ENCODE results near the gene HADHA. TPM values are rescaled to one million over a fixed set of nuclear protein-coding genes. Genes with fewer than 3 reads are reported as not detected.
A peak's percentile ranks its signal among the peaks of the same experiment; 100 is the strongest.

Gene HADHA
- polyA plus RNA-seq, 1 donor from 2014 or later = 40.0 TPM

DNA sequence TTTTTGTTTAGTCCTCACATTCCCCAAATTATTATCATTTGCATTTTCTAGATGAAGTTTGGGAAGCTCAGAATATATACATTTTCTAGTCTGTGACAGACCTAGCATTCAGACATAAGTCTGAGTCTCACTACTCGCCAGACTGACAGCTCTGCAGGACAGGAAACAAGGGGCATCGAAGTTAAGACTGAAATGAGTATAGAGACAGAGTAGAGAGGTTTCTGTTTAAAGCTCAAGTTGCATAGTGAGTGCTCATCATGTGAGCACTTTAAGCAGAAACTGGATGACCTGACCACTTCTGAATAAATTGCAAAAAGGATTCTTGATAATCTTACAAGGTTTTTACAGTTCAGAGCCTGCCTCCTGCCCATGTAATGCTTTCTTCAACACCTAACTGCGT is 1.4 kb upstream of the HADHA start:
- Histone ChIP-seq H3K27ac (ENCODE audit: low read length) (peak overlapping the region; percentile 94), H3F3A (ENCODE audit: insufficient read depth, low read length, poor library complexity, severe bottlenecking) (peaks cover 4% of the 10 kb centered on the region), H3K9ac (ENCODE audit: low read length) (peak overlapping the region; percentile 88), H2AFZ (ENCODE audit: low read depth, low read length) (no peak overlapping the region), H3K27me3 (ENCODE audit: insufficient read depth, low read depth, low read length) (no peaks in the 10 kb centered on the region), H4K20me1 (ENCODE audit: insufficient read depth) (no peaks in the 10 kb centered on the region), H3K9me2 (ENCODE audit: insufficient read depth, low read length) (no peaks in the 10 kb centered on the region), H3K4me2 (ENCODE audit: low read length) (peak overlapping the region; percentile 87), H3K36me3 (ENCODE audit: insufficient read depth, low read length) (no peaks in the 10 kb centered on the region), H3K9me3 (ENCODE audit: low read length) (no peaks in the 10 kb centered on the region), H3K79me2 (replicated peaks; ENCODE audit: insufficient read depth, low read length) (peaks cover 71% of the 10 kb centered on the region), H3K4me3 (ENCODE audit: low read length) (peak overlapping the region; percentile 78)
- TF ChIP-seq EZH2 (IDR thresholded peaks at IDR 0.05; ENCODE audit: borderline replicate concordance, insufficient read depth, low read length, poor library complexity, severe bottlenecking) (no peak), EP300 (conservative IDR thresholded peaks at IDR 0.05; ENCODE audit: poor library complexity, severe bottlenecking) (no peak), SMC3 (conservative IDR thresholded peaks at IDR 0.05; ENCODE audit: poor library complexity) (no peak), POLR2AphosphoS5 (IDR thresholded peaks at IDR 0.05) (no peak), RAD21 (conservative IDR thresholded peaks at IDR 0.05) (no peak), TAF1 (IDR thresholded peaks at IDR 0.05; ENCODE audit: low read depth) (no peak), MXI1 (conservative IDR thresholded peaks at IDR 0.05; ENCODE audit: poor library complexity, severe bottlenecking) (no peak)
- TF ChIP-seq, protein P1, sequence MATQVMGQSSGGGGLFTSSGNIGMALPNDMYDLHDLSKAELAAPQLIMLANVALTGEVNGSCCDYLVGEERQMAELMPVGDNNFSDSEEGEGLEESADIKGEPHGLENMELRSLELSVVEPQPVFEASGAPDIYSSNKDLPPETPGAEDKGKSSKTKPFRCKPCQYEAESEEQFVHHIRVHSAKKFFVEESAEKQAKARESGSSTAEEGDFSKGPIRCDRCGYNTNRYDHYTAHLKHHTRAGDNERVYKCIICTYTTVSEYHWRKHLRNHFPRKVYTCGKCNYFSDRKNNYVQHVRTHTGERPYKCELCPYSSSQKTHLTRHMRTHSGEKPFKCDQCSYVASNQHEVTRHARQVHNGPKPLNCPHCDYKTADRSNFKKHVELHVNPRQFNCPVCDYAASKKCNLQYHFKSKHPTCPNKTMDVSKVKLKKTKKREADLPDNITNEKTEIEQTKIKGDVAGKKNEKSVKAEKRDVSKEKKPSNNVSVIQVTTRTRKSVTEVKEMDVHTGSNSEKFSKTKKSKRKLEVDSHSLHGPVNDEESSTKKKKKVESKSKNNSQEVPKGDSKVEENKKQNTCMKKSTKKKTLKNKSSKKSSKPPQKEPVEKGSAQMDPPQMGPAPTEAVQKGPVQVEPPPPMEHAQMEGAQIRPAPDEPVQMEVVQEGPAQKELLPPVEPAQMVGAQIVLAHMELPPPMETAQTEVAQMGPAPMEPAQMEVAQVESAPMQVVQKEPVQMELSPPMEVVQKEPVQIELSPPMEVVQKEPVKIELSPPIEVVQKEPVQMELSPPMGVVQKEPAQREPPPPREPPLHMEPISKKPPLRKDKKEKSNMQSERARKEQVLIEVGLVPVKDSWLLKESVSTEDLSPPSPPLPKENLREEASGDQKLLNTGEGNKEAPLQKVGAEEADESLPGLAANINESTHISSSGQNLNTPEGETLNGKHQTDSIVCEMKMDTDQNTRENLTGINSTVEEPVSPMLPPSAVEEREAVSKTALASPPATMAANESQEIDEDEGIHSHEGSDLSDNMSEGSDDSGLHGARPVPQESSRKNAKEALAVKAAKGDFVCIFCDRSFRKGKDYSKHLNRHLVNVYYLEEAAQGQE (IDR thresholded peaks at IDR 0.05; ENCODE audit: borderline replicate concordance) = no peak
- TF ChIP-seq, protein P2, sequence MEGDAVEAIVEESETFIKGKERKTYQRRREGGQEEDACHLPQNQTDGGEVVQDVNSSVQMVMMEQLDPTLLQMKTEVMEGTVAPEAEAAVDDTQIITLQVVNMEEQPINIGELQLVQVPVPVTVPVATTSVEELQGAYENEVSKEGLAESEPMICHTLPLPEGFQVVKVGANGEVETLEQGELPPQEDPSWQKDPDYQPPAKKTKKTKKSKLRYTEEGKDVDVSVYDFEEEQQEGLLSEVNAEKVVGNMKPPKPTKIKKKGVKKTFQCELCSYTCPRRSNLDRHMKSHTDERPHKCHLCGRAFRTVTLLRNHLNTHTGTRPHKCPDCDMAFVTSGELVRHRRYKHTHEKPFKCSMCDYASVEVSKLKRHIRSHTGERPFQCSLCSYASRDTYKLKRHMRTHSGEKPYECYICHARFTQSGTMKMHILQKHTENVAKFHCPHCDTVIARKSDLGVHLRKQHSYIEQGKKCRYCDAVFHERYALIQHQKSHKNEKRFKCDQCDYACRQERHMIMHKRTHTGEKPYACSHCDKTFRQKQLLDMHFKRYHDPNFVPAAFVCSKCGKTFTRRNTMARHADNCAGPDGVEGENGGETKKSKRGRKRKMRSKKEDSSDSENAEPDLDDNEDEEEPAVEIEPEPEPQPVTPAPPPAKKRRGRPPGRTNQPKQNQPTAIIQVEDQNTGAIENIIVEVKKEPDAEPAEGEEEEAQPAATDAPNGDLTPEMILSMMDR (IDR thresholded peaks at IDR 0.05; ENCODE audit: poor library complexity, severe bottlenecking) = no peak

DNA sequence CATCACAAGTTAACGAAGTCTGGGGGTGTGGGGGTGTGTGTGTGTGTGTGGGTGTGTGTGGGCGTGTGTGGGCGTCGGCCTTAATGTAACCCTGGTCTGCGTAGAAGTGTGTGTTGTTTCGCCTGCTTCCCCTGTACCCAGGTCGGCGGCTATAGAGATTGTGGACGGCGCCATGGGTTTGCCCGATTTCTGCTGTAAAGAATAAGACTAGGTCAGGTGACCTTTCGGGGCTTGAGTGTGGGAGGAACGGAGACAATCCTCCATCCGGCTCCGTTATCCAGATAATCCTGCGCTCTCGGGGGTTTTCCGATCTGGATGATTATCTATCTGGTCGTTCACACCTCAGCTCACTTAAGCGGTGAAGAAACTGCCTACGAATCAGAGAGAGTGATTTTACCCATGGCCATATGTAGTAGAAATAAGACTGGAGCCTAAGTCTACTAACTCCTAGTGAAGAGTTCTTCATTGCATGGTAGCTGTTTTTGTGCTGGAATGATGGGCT is 850 bp upstream of the HADHA start:
- Histone ChIP-seq H2AFZ (ENCODE audit: low read depth, low read length) (peak overlapping the region; percentile 69), H4K20me1 (ENCODE audit: insufficient read depth) (no peaks in the 10 kb centered on the region), H3K27ac (ENCODE audit: low read length) (peak overlapping the region; percentile 94), H3K9me2 (ENCODE audit: insufficient read depth, low read length) (no peaks in the 10 kb centered on the region), H3F3A (ENCODE audit: insufficient read depth, low read length, poor library complexity, severe bottlenecking) (peaks cover 4% of the 10 kb centered on the region), H3K9me3 (ENCODE audit: low read length) (no peaks in the 10 kb centered on the region), H3K27me3 (ENCODE audit: insufficient read depth, low read depth, low read length) (no peaks in the 10 kb centered on the region), H3K79me2 (replicated peaks; ENCODE audit: insufficient read depth, low read length) (peaks cover 75% of the 10 kb centered on the region), H3K4me2 (ENCODE audit: low read length) (peak overlapping the region; percentile 87), H3K9ac (ENCODE audit: low read length) (peak overlapping the region; percentile 88), H3K36me3 (ENCODE audit: insufficient read depth, low read length) (no peaks in the 10 kb centered on the region), H3K4me3 (ENCODE audit: low read length) (peak overlapping the region; percentile 78)
- TF ChIP-seq POLR2AphosphoS5 (IDR thresholded peaks at IDR 0.05) = peak; percentile 2
- TF ChIP-seq, protein P1 (IDR thresholded peaks at IDR 0.05; ENCODE audit: borderline replicate concordance) = no peak

Data from neural cell (in vitro differentiated cells).